IgD-negative memory B cell (primary cell): Measurements from ENCODE around the gene TBL1X. TPM values are rescaled to one million over a fixed set of nuclear protein-coding genes. Genes with fewer than 3 reads are reported as not detected.
A peak's percentile ranks its signal among the peaks of the same experiment; 100 is the strongest.
"Not testable (repeated sequence)": the region's sequence is repeated elsewhere in the genome, so short reads cannot be mapped to it uniquely, and the experiment has no call there.

Source experiments
- H3K27ac Mint-ChIP-seq, 3 donors: one replicate each; pipeline ENCODE4 v1.8.0; 2020 to 2022; ENCODE audit warnings: mild to moderate bottlenecking in 3 of 3, mixed read lengths in 3 of 3, moderate library complexity in 1 of 3
- H3K27me3 Mint-ChIP-seq: one replicate; pipeline ENCODE4 v1.8.0; 2021; ENCODE audit warnings: mixed read lengths
- H3K36me3 Mint-ChIP-seq: one replicate; pipeline ENCODE4 v1.8.0; 2020; ENCODE audit warnings: mild to moderate bottlenecking, mixed read lengths
- H3K4me1 Mint-ChIP-seq, 3 donors: one replicate each; pipeline ENCODE4 v1.8.0; 2020 to 2022; ENCODE audit warnings: mixed read lengths in 3 of 3, mild to moderate bottlenecking in 1 of 3
- H3K4me3 Mint-ChIP-seq, 4 donors: one replicate each; pipeline ENCODE4 v1.8.0; 2020 to 2022; ENCODE audit warnings: mild to moderate bottlenecking in 4 of 4, mixed read lengths in 4 of 4, moderate library complexity in 3 of 4
- H3K9me3 Mint-ChIP-seq, 3 donors: one replicate each; pipeline ENCODE4 v1.8.0; 2020 to 2021; ENCODE audit warnings: mixed read lengths in 3 of 3, mild to moderate bottlenecking in 1 of 3
- polyA plus RNA-seq: library from polyadenylated mRNA; unstranded; fragments of 300-500 nt; fragmentation: Illumina TruSeq; gene quantifications from one replicate; pipeline ENCODE4 v1.2.3, GENCODE V29; 2021

Gene TBL1X
- polyA plus RNA-seq, result 11.5 TPM

GRCh38 chrX:9464435-9465371 lies at the start of gene TBL1X:
TBL1X (plus strand) TSS chrX:9465058; CDS start chrX:9653587, 188,529 bp downstream.
- no peaks in the 10 kb centered on the region for H3K36me3 Mint-ChIP-seq
- peaks cover 21 to 30% (median 29%) of the 10 kb centered on the region in 3 donors for H3K4me1 Mint-ChIP-seq
- H3K4me3 Mint-ChIP-seq, result peak within 1 kb of the TSS; percentile 80 to 93 (median 88)
- peaks cover 16% of the 10 kb centered on the region for H3K27me3 Mint-ChIP-seq
- peaks cover 0 to 6% (median under 1%) of the 10 kb centered on the region in 3 donors for H3K9me3 Mint-ChIP-seq
- peak within 1 kb of the TSS; percentile 86 to 92 (median 86) for H3K27ac Mint-ChIP-seq

GRCh38 chrX:9416562-9417348 lies 48.1 kb upstream of the TBL1X start:
- Mint-ChIP-seq H3K9me3 (no peaks in the 10 kb centered on the region), H3K4me1 (peaks cover 0 to 2% (median 0%) of the 10 kb centered on the region in 3 donors), H3K36me3 (no peaks in the 10 kb centered on the region), H3K4me3 (no peak overlapping the region), H3K27ac (no peak overlapping the region), H3K27me3 (peaks cover 9% of the 10 kb centered on the region)

GRCh38 chrX:9418262-9418661 lies 46.6 kb upstream of the TBL1X start:
- H3K4me3 Mint-ChIP-seq, result no peak overlapping the region
- peaks cover 0 to 2% (median 0%) of the 10 kb centered on the region in 3 donors for H3K4me1 Mint-ChIP-seq
- H3K9me3 Mint-ChIP-seq, result no peaks in the 10 kb centered on the region
- peaks cover 11% of the 10 kb centered on the region for H3K27me3 Mint-ChIP-seq
- H3K27ac Mint-ChIP-seq, result no peak overlapping the region
- no peaks in the 10 kb centered on the region for H3K36me3 Mint-ChIP-seq

GRCh38 chrX:9420275-9421265 lies 44.3 kb upstream of the TBL1X start:
- Mint-ChIP-seq H3K4me1 (peaks cover 0 to 2% (median 0%) of the 10 kb centered on the region in 3 donors), H3K36me3 (no peaks in the 10 kb centered on the region), H3K4me3 (no peak overlapping the region), H3K9me3 (peaks cover under 1 to 5% (median 4%) of the 10 kb centered on the region in 3 donors), H3K27ac (no peak overlapping the region), H3K27me3 (peaks cover 13% of the 10 kb centered on the region)

GRCh38 chrX:9429767-9430166 lies 35.1 kb upstream of the TBL1X start:
- peaks cover 3 to 10% (median 3%) of the 10 kb centered on the region in 3 donors for H3K9me3 Mint-ChIP-seq
- H3K4me3 Mint-ChIP-seq, result no peak overlapping the region
- no peaks in the 10 kb centered on the region for H3K4me1 Mint-ChIP-seq
- no peak overlapping the region for H3K27ac Mint-ChIP-seq
- no peaks in the 10 kb centered on the region for H3K36me3 Mint-ChIP-seq
- H3K27me3 Mint-ChIP-seq, result peaks cover 1% of the 10 kb centered on the region

GRCh38 chrX:9430346-9430921 lies 34.4 kb upstream of the TBL1X start:
- Mint-ChIP-seq H3K27ac (no peak overlapping the region), H3K36me3 (no peaks in the 10 kb centered on the region), H3K27me3 (peaks cover 1% of the 10 kb centered on the region), H3K4me3 (no peak overlapping the region), H3K9me3 (peaks cover 0 to 10% (median 3%) of the 10 kb centered on the region in 3 donors), H3K4me1 (no peaks in the 10 kb centered on the region)

- Mint-ChIP-seq H3K36me3 (no peaks in the 10 kb centered on the region), H3K4me1 (no peaks in the 10 kb centered on the region), H3K27ac (no peak overlapping the region), H3K9me3 (peaks cover 0 to 1% (median 0%) of the 10 kb centered on the region in 3 donors), H3K4me3 (no peak overlapping the region), H3K27me3 (no peaks in the 10 kb centered on the region)
These were observed 33.6 kb upstream of the TBL1X start for GRCh38 chrX:9431281-9431680.

- H3K27ac Mint-ChIP-seq, result no peak overlapping the region
- H3K36me3 Mint-ChIP-seq, result no peaks in the 10 kb centered on the region
- no peaks in the 10 kb centered on the region for H3K9me3 Mint-ChIP-seq
- no peak overlapping the region for H3K4me3 Mint-ChIP-seq
- H3K27me3 Mint-ChIP-seq, result peaks cover 1% of the 10 kb centered on the region
- no peaks in the 10 kb centered on the region for H3K4me1 Mint-ChIP-seq
These were observed 31.3 kb upstream of the TBL1X start for GRCh38 chrX:9433596-9433995.

- no peaks in the 10 kb centered on the region for H3K9me3 Mint-ChIP-seq
- peaks cover 1% of the 10 kb centered on the region for H3K27me3 Mint-ChIP-seq
- no peak overlapping the region for H3K27ac Mint-ChIP-seq
- no peak overlapping the region for H3K4me3 Mint-ChIP-seq
- no peaks in the 10 kb centered on the region for H3K4me1 Mint-ChIP-seq
- no peaks in the 10 kb centered on the region for H3K36me3 Mint-ChIP-seq
These were observed 30.8 kb upstream of the TBL1X start for GRCh38 chrX:9434051-9434550.

- H3K36me3 Mint-ChIP-seq, H3K9me3 Mint-ChIP-seq, H3K4me3 Mint-ChIP-seq, H3K4me1 Mint-ChIP-seq, H3K27ac Mint-ChIP-seq, H3K27me3 Mint-ChIP-seq: not testable (repeated sequence)
These were observed 29.8 kb upstream of the TBL1X start for GRCh38 chrX:9435086-9435485.

GRCh38 chrX:9436812-9437211 lies 28.0 kb upstream of the TBL1X start:
- H3K27me3 Mint-ChIP-seq, result peaks cover 1% of the 10 kb centered on the region
- no peak overlapping the region for H3K4me3 Mint-ChIP-seq
- peaks cover 0 to 4% (median 0%) of the 10 kb centered on the region in 3 donors for H3K4me1 Mint-ChIP-seq
- H3K36me3 Mint-ChIP-seq, result no peaks in the 10 kb centered on the region
- no peak overlapping the region for H3K27ac Mint-ChIP-seq
- no peaks in the 10 kb centered on the region for H3K9me3 Mint-ChIP-seq

- H3K4me3 Mint-ChIP-seq, result no peak overlapping the region
These were observed 25.8 kb upstream of the TBL1X start for GRCh38 chrX:9438933-9439494.

GRCh38 chrX:9440116-9440844 lies 24.6 kb upstream of the TBL1X start:
- Mint-ChIP-seq H3K36me3 (peaks cover 4% of the 10 kb centered on the region), H3K9me3 (no peaks in the 10 kb centered on the region), H3K27me3 (peaks cover 5% of the 10 kb centered on the region), H3K4me1 (peaks cover 0 to 7% (median 6%) of the 10 kb centered on the region in 3 donors), H3K27ac (no peak overlapping the region), H3K4me3 (no peak overlapping the region)

More at GRCh38 chrX:9438933-9439494, 25.8 kb upstream of the TBL1X start:
- H3K4me1 Mint-ChIP-seq, result peaks cover 0 to 6% (median 0%) of the 10 kb centered on the region in 3 donors
- H3K9me3 Mint-ChIP-seq, result no peaks in the 10 kb centered on the region
- no peak overlapping the region for H3K27ac Mint-ChIP-seq
- H3K27me3 Mint-ChIP-seq, result peaks cover 1% of the 10 kb centered on the region
- H3K36me3 Mint-ChIP-seq, result peaks cover 4% of the 10 kb centered on the region
